Mucosa of descending colon (tissue), 3 donors: ENCODE results near the gene EFCAB8. TPM values are rescaled to one million over a fixed set of nuclear protein-coding genes. Genes with fewer than 3 reads are reported as not detected.
"Not testable (repeated sequence)": the region's sequence is repeated elsewhere in the genome, so short reads cannot be mapped to it uniquely, and the experiment has no call there.

Experiments
- ATAC-seq: fragments of 200-7000 bp; cut with Tn5 transposase; one replicate; pipeline ENCODE4 v1.9.1; 2020; ENCODE audit warnings: mild to moderate bottlenecking, moderate library complexity
- DNase-seq, 3 donors: peaks; one replicate each; pipeline ENCODE4 v3.0.0-alpha.2; 2020
- H3K36me3 ChIP-seq: fragments of 200-600 bp; one replicate; pipeline ENCODE4 v1.8.0; 2021; ENCODE audit warnings: low read depth, mild to moderate bottlenecking
- H3K4me1 ChIP-seq: fragments of 200-600 bp; one replicate; pipeline ENCODE4 v1.8.0; 2021; ENCODE audit warnings: low read depth, mild to moderate bottlenecking
- H3K4me3 ChIP-seq: fragments of 200-600 bp; one replicate; pipeline ENCODE4 v1.8.0; 2021; ENCODE audit warnings: mild to moderate bottlenecking
- H3K9me3 ChIP-seq: fragments of 200-600 bp; one replicate; pipeline ENCODE4 v1.8.0; 2021; ENCODE audit warnings: mild to moderate bottlenecking
- intact Hi-C, 2 donors: fragments of 100-400 bp; cut with DNase I in 1 of 2; cut with micrococcal nuclease in 1 of 2; formaldehyde crosslinking; loops; one replicate each; pipeline versions ENCODE4 v1.11.0 to v1.11.1; 2022; cut with DNase I, micrococcal nuclease
- total RNA-seq, 3 donors: library from RNA; stranded (reverse); fragmentation: NEBNext Ultra II Directional in 2 of 3; extraction: Animal tissue kit (Norgen Biotek cat#: 25700) in 2 of 3; gene quantifications; one replicate each; pipeline versions ENCODE4 v1.2.1 to v1.2.4, GENCODE V29; 2021 to 2023
- TF ChIP-seq, protein P1 (sequence below): fragments of 200-600 bp; IDR thresholded peaks from one replicate; pipeline ENCODE4 v1.8.0; 2022; ENCODE audit warnings: antibody characterized with exemption, mild to moderate bottlenecking
- donor health status: DM: no; HTN: no; CAD: no; lungs with moderate emphysema.
- donor health status: DM: no; HTN: no; CAD: no.
- donor health status: DM: no; HTN: yes; CAD: no.

EFCAB8 gene
- total RNA-seq, 3 donors from 2014 or later = 0.17 to 0.66 TPM; not detected in 1

DNA sequence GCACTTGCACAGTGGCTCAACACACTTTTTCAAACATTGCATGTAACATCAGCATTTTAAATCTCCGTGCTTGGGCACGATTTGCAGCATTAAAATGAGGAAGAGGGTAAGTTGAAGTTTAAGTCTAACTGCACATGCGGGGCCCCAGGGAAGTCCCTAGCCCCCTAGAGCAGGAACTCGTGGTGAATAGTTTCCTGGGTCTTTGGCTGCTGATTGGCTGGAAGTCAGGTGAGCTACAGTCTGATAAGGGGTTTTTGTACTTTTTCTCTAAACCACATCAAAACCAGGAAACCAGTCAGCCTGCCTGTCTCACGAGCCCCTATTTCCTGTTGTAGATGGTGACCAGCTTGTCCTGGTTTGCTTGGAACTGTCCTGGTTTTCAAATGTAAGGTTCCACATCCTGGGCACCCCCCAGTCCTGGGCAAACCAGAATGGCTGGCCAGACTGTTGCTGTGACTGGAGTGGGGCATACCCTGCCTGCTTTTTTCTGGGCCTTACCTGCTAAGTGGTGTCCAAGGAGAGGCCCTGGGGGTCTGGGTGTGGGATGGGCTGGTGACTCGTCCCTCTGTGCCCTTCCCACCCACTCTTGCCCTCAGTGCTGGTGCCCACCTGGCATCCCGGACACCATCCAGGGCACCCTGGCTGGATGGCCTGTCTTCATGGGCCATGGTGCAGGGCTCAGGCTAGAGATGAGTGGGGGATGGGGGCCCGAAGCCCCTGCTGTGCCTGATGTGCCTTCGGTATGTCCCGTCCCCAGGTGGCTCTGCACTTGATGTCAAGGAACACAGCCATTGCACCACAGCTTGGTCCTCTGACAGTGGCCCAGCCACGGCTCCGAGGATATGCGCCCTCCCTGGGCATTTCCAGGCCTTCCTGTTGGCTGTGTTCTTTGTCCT lies 113.7 kb downstream of the EFCAB8 start:
- no peaks in the 10 kb centered on the region for H3K36me3 ChIP-seq
- intact Hi-C loops = no loop called here
- no peaks in the 10 kb centered on the region for H3K9me3 ChIP-seq
- peak in 2 of 3 donors; percentile 54 to 62 for DNase-seq
- H3K4me3 ChIP-seq = no peak overlapping the region
- peak; percentile 82 for ATAC-seq
- peaks cover 2% of the 10 kb centered on the region for H3K4me1 ChIP-seq
- TF ChIP-seq, protein P1, sequence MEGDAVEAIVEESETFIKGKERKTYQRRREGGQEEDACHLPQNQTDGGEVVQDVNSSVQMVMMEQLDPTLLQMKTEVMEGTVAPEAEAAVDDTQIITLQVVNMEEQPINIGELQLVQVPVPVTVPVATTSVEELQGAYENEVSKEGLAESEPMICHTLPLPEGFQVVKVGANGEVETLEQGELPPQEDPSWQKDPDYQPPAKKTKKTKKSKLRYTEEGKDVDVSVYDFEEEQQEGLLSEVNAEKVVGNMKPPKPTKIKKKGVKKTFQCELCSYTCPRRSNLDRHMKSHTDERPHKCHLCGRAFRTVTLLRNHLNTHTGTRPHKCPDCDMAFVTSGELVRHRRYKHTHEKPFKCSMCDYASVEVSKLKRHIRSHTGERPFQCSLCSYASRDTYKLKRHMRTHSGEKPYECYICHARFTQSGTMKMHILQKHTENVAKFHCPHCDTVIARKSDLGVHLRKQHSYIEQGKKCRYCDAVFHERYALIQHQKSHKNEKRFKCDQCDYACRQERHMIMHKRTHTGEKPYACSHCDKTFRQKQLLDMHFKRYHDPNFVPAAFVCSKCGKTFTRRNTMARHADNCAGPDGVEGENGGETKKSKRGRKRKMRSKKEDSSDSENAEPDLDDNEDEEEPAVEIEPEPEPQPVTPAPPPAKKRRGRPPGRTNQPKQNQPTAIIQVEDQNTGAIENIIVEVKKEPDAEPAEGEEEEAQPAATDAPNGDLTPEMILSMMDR = no peak

DNA sequence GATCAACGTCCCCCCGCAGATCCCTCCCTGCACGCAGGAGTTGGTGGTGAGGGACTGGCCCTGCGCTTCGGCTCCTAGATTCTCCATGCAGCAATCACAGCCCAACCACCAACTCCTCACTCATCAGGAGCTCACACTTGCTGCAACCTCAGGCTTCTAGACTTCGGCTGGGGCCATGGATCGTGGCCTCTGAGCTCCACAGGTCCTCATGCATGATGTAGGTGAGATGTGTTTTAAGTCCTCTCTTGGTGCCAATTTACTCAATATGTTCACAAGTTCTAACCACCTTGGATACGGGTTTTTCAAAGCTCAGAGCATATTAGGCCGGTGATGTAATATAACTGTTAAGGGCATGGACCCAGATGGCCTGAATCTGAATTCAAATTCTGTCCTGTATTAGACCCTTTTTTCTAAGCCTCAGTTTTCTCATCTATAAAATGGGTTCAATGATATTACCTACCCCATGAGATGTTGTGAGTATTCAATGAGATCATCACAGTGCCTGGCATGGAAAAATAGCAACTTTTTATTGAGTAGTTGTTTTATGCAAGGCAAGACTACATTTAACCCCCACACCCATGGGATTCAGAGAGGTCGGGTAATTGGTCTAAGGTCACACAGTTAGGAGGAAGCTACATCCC lies 114.5 kb downstream of the EFCAB8 start:
- DNase-seq (no peak), ATAC-seq (no peak)
- intact Hi-C loops = no loop called here
- H3K9me3 ChIP-seq = no peaks in the 10 kb centered on the region
- H3K4me3 ChIP-seq = no peak overlapping the region
- TF ChIP-seq, protein P1 = no peak
- H3K36me3 ChIP-seq = no peaks in the 10 kb centered on the region
- H3K4me1 ChIP-seq = peaks cover 2% of the 10 kb centered on the region

DNA sequence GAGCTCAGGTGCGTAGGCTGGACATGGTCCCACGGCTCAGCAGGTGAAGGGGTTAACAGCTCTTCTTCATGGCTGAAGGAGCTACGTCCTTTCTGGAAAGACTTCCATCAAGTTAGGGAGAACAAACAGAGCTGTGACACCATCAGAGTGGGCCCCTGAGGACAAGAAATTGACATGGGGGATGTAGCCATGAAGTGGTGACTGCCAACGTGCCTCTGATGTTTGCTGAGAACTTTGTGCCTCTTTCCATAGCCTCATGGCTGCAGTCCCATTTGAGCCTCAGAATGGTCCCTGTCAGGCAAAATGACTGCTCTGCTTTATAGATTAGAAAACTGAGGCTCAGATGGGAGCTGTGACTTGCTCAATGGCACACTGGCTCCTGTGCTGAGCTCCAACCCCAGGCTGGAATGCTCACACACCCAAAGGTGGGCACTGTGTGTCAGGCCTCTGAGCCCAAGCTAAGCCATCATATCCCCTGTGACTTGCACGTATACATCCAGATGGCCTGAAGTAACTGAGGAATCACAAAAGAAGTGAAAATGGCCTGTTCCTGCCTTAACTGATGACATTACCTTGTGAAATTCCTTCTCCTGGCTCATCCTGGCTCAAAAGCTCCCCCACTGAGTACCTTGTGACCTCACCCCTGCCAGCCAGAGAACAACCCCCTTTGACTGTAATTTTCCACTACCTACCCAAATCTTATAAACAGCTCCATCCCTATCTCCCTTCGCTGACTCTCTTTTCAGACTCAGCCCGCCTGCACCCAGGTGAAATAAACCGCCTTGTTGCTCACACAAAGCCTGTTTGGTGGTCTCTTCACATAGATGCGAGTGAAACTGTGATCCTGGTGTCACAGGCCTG lies 115.7 kb downstream of the EFCAB8 start:
- ATAC-seq, H3K4me1 ChIP-seq, DNase-seq, H3K4me3 ChIP-seq, H3K9me3 ChIP-seq, intact Hi-C loops, H3K36me3 ChIP-seq: not testable (repeated sequence)

DNA sequence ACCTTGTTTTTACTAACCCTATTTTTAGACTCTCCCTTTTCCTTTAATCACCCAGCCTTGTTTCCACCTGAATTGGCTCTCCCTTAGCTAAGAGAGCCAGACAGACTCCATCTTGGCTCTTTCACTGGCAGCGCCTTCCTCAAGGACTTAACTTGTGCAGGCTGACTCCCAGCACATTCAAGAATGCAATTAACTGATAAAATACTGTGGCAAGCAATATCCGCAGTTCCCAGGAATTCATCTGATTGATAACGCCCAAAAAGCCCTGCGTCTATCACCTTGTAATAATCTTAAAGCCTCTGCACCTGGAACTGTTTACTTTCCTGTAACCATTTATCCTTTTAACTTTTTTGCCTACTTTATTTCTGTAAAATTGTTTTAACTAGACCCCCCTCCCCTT lies 116.4 kb downstream of the EFCAB8 start:
- H3K36me3 ChIP-seq, ATAC-seq, DNase-seq, H3K4me3 ChIP-seq, intact Hi-C loops, H3K4me1 ChIP-seq, H3K9me3 ChIP-seq: not testable (repeated sequence)

DNA sequence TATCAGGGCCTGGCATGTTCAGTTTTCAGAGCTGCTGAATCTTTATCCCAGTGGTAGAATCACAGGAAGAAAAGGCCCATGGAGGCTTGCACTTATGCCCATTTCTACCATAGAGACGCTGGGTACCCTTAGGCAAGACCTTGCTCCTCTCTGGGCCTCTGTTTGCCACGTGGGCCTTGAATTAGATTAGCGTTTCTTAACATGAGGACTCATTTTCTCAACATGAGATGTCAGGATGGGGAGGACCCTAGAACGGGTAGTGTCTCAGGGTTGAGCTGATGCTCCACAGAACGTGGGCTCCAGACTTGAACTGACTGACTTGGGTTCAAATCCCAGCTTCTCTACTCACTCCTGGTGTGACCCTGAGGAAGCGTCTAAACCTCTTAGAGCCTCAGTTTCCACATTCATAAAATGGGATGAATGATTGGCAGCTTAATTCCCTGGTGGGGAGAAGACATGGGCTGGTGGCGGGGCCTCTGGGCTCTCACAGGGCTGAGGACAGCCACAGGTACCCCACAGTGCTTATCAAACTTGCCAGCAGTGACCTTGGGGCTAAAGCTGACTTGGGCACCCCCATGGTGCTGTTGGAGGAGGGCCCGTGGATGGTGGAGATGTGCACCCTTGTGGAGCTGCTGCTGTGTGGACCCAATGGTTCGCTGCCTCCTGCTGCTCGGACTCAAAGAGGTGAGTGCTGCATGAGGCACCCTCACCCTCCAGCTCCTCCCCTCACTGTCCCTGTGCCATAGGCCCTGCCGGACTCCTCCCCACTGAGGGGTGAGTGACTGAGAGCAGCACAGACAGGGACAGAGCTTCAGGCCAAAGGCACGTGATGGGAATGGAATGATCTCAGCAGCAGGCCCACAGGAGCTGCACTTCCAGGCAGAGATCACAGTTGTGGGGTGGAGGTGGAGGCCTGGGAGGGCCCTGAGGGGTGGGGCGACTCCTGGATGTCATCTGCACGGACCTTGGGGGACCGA lies 117.3 kb downstream of the EFCAB8 start:
- H3K9me3 ChIP-seq = no peaks in the 10 kb centered on the region
- TF ChIP-seq, protein P1 = no peak
- ATAC-seq (no peak), DNase-seq (no peak)
- intact Hi-C loops = no loop called here
- no peak overlapping the region for H3K4me3 ChIP-seq
- no peaks in the 10 kb centered on the region for H3K36me3 ChIP-seq
- H3K4me1 ChIP-seq = peaks cover 2% of the 10 kb centered on the region

DNA sequence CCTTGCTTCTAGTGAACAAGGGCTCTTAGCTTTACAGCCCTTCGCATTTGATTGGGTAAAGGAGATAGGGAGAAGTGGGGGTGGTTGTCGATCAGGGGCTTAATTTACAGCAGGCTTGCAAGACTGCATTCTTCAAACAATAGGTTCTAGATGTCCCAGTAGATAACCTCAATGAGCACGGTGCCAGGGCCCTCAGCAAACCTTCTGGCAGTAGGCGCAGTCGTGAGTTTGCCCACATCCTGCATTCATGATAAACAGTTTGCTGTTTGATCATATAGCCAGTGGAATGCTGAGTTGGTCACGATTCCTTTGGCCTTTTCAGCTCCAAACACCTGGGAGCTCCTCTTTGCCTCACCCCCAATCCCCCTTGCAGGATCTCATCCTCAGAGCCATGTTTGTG lies 118.0 kb downstream of the EFCAB8 start:
- Histone ChIP-seq H3K9me3 (no peaks in the 10 kb centered on the region), H3K4me1 (peaks cover 2% of the 10 kb centered on the region), H3K4me3 (no peak overlapping the region), H3K36me3 (no peaks in the 10 kb centered on the region)
- ATAC-seq (no peak), DNase-seq (no peak)
- intact Hi-C loops = no loop called here
- TF ChIP-seq, protein P1 = no peak
